HepG2 (cell line): Measurements from ENCODE around the gene MSRB2. TPM values are rescaled to one million over a fixed set of nuclear protein-coding genes. Genes with fewer than 3 reads are reported as not detected.

Experiments
- ATAC-seq: fragments of 200-7000 bp; cut with Tn5 transposase; 3 replicates; pipeline ENCODE4 v1.9.1; 2020; ENCODE audit warnings: mild to moderate bottlenecking, moderate library complexity
- BruUV-seq: library from RNA; stranded (reverse); fragments of 400-500 nt; replicated peaks from 2 replicates; lab custom pipeline; 2021; lab: Mats Ljungman, UMichigan
- CTCF ChIA-PET: fragments of 300-600 bp; formaldehyde crosslinking; extraction: SDS; loops from one replicate; lab custom pipeline; 2021; ENCODE audit warnings: low total read pairs, inconsistent platforms, low intra/inter-chr PET ratio; lab: Yijun Ruan, JAX
- POLR2A ChIA-PET: fragments of 350-600 bp; sonication (Branson Sonifier 250); formaldehyde crosslinking; loops from one replicate; lab custom pipeline; 2020; ENCODE audit warnings: antibody characterized with exemption, inconsistent platforms; lab: Yijun Ruan, JAX
- DNase-seq: peaks from one replicate; pipeline ENCODE4 v3.0.0-alpha.2; 2015; ENCODE audit warnings: low spot score
- FAIRE-seq: peaks from 3 replicates; lab custom pipeline; 2011; peaks lifted over from hg19 to GRCh38; lab: Jason Lieb, UNC
- H2AFZ ChIP-seq: one replicate; pipeline ENCODE4 v1.6.1; 2011; ENCODE audit warnings: low read length, inconsistent platforms
- H3K27ac ChIP-seq: fragments of 300-600 bp; 3 replicates; pipeline ENCODE4 v1.8.0; 2011; ENCODE audit warnings: mixed run types, mild to moderate bottlenecking, mixed read lengths, low read length, inconsistent platforms; ENCODE audit not compliant: insufficient read depth; ENCODE audit errors: extremely low read length
- H3K27me3 ChIP-seq, 2 experiments: fragments of 200-600 bp in 1 of 2; 2 replicates in 1 of 2; 3 replicates in 1 of 2; pipeline versions ENCODE4 v1.6.0 to v1.8.0; 2011; ENCODE audit warnings: low read length in 2 of 2, mild to moderate bottlenecking in 2 of 2, moderate library complexity in 2 of 2, inconsistent platforms in 1 of 2; ENCODE audit not compliant: insufficient read depth in 2 of 2, control insufficient read depth in 1 of 2
- H3K36me3 ChIP-seq, 2 experiments: fragments of 200-600 bp in 1 of 2; replicated peaks in 1 of 2; 2 replicates in 1 of 2; 3 replicates in 1 of 2; pipeline versions ENCODE4 v1.5.1 to v1.8.0; 2011; ENCODE audit warnings: low read length in 2 of 2, inconsistent platforms in 1 of 2; ENCODE audit not compliant: insufficient read depth in 2 of 2, control insufficient read depth in 1 of 2
- H3K4me1 ChIP-seq: 2 replicates; pipeline ENCODE4 v1.5.1; 2012; ENCODE audit warnings: low read length, inconsistent platforms; ENCODE audit not compliant: insufficient read depth
- H3K4me2 ChIP-seq: 2 replicates; pipeline ENCODE4 v1.6.0; 2011; ENCODE audit warnings: low read depth, low read length, inconsistent platforms
- H3K4me3 ChIP-seq, 3 experiments: fragments of 200-600 bp in 1 of 3; sonication (generic), shearing (Covaris generic) in 1 of 3; replicated peaks in 1 of 3; 2 replicates each; pipeline ENCODE4 v1.5.1; 2011 to 2016; ENCODE audit warnings: low read length in 3 of 3, inconsistent platforms in 2 of 3, low read depth in 2 of 3, mild to moderate bottlenecking in 2 of 3, control low read depth in 1 of 3, mixed read lengths in 1 of 3; ENCODE audit not compliant: insufficient read depth in 1 of 3
- H3K79me2 ChIP-seq: one replicate; pipeline ENCODE4 v1.6.1; 2011; ENCODE audit warnings: low read length, inconsistent platforms; ENCODE audit not compliant: insufficient read depth
- H3K9ac ChIP-seq: 2 replicates; pipeline ENCODE4 v1.6.0; 2011; ENCODE audit warnings: mild to moderate bottlenecking, low read depth, low read length, inconsistent platforms; ENCODE audit not compliant: insufficient read depth
- H3K9me3 ChIP-seq: 2 replicates; pipeline ENCODE4 v1.5.1; 2012; ENCODE audit warnings: mild to moderate bottlenecking, low read length
- H4K20me1 ChIP-seq: 2 replicates; pipeline ENCODE4 v1.6.0; 2011; ENCODE audit warnings: inconsistent platforms, mild to moderate bottlenecking, low read length, moderate library complexity; ENCODE audit not compliant: insufficient read depth
- CEBPB ChIP-seq: IDR thresholded peaks from 2 replicates; pipeline ENCODE4 v1.6.1; 2011; ENCODE audit warnings: low read depth, low read length, improper control_type of control experiment, borderline replicate concordance
- CENPX ChIP-seq: sonication (generic); formaldehyde crosslinking; IDR thresholded peaks from 2 replicates; pipeline ENCODE4 v1.9.0; 2021; ENCODE audit warnings: mild to moderate bottlenecking, missing genetic modification reagents, moderate library complexity
- HMGA1 ChIP-seq: sonication (generic); formaldehyde crosslinking; conservative IDR thresholded peaks from 2 replicates; pipeline ENCODE4 v1.4.0; 2020; ENCODE audit warnings: missing genetic modification reagents
- HOXA3 ChIP-seq: sonication (generic); formaldehyde crosslinking; IDR thresholded peaks from 2 replicates; pipeline ENCODE4 v1.5.0; 2020; ENCODE audit warnings: missing genetic modification reagents
- JUN ChIP-seq: sonication (generic); formaldehyde crosslinking; IDR thresholded peaks from 2 replicates; pipeline ENCODE4 v1.4.0; 2020; ENCODE audit warnings: mild to moderate bottlenecking, missing genetic modification reagents
- PITX1 ChIP-seq: sonication (generic); formaldehyde crosslinking; IDR thresholded peaks from 2 replicates; pipeline ENCODE4 v1.5.1; 2020; ENCODE audit warnings: mild to moderate bottlenecking, missing genetic modification reagents
- RFXANK ChIP-seq: IDR thresholded peaks from 2 replicates; pipeline ENCODE4 v1.6.1; 2016
- YY1 ChIP-seq: IDR thresholded peaks from 2 replicates; pipeline ENCODE4 v1.6.1; 2011; ENCODE audit warnings: low read length, low read depth, moderate library complexity, mild to moderate bottlenecking; ENCODE audit not compliant: insufficient read depth, insufficient replicate concordance
- ZFP36L2 ChIP-seq: sonication (generic); formaldehyde crosslinking; IDR thresholded peaks from 2 replicates; pipeline ENCODE4 v1.4.0; 2020; ENCODE audit warnings: missing genetic modification reagents
- ZNF124 ChIP-seq: sonication (generic); formaldehyde crosslinking; IDR thresholded peaks from 2 replicates; pipeline ENCODE4 v1.4.0; 2020; ENCODE audit warnings: missing genetic modification reagents
- ZNF619 ChIP-seq: sonication (generic); formaldehyde crosslinking; IDR thresholded peaks from 2 replicates; pipeline ENCODE4 v1.4.0; 2020; ENCODE audit warnings: mild to moderate bottlenecking, missing genetic modification reagents
- WGBS: methylation state at CpG from one replicate; pipeline ENCODE4 v1.1.6; 2017; ENCODE audit warnings: low lambda C conversion rate; 5-methylcytosine and 5-hydroxymethylcytosine counted together
- in situ Hi-C: cut with HindIII; loops from 2 replicates; pipeline ENCODE4 v1.10.0; 2017; ENCODE audit warnings: low pct_unique_long_range_greater_than_20kb; ENCODE audit not compliant: extremely low pct_ligation_motif_present
- intact Hi-C: fragments of 100-400 bp; cut with micrococcal nuclease; formaldehyde crosslinking; loops from one replicate; pipeline ENCODE4 v1.10.0; 2022; ENCODE audit not compliant: unreplicated experiment
- polyA plus RNA-seq, 8 experiments: library from polyadenylated mRNA; depleted of rRNA in 3 of 8; stranded (reverse) in 7 of 8; unstranded in 1 of 8; fragments of >200 nt; fragmentation: Illumina TruSeq in 4 of 8; extraction: Trizol in 4 of 8; gene quantifications; 2 replicates each; pipeline versions ENCODE4 v1.2.1 to v1.2.3, GENCODE V29; 2011 to 2016; ENCODE audit warnings: low read depth in 4 of 8, missing spikeins in 1 of 8, mixed read lengths in 1 of 8; ENCODE audit not compliant: insufficient read depth in 1 of 8
- total RNA-seq, 5 experiments: library from RNA; depleted of rRNA; stranded (reverse); fragments of >200 nt; fragmentation: Illumina TruSeq; extraction: Trizol; gene quantifications; 2 replicates each; pipeline ENCODE4 v1.2.3, GENCODE V29; 2016; ENCODE audit warnings: low read depth in 1 of 5
- TF ChIP-seq, protein P1 (sequence below): sonication (generic); formaldehyde crosslinking; IDR thresholded peaks from 2 replicates; pipeline ENCODE4 v1.4.0; 2020; ENCODE audit warnings: missing genetic modification reagents, borderline replicate concordance
- TF ChIP-seq, protein P2 (sequence below): sonication (generic); formaldehyde crosslinking; IDR thresholded peaks from 2 replicates; pipeline ENCODE4 v1.4.0; 2020; ENCODE audit warnings: missing genetic modification reagents
- TF ChIP-seq, protein P3 (sequence below): sonication (generic); formaldehyde crosslinking; IDR thresholded peaks from 2 replicates; pipeline ENCODE4 v1.5.1; 2020; ENCODE audit warnings: mild to moderate bottlenecking, missing genetic modification reagents
- TF ChIP-seq, protein P4 (sequence below): sonication (generic); formaldehyde crosslinking; conservative IDR thresholded peaks from 2 replicates; pipeline ENCODE4 v1.8.0; 2022; ENCODE audit warnings: mild to moderate bottlenecking, moderate library complexity, missing genetic modification reagents

The MSRB2 gene
- total and polyA plus RNA-seq, 2 of the 13 experiments (the other 11 are each of a cell fraction or from before 2014, with no cell fraction given) = 8.3 to 22.1 TPM

DNA sequence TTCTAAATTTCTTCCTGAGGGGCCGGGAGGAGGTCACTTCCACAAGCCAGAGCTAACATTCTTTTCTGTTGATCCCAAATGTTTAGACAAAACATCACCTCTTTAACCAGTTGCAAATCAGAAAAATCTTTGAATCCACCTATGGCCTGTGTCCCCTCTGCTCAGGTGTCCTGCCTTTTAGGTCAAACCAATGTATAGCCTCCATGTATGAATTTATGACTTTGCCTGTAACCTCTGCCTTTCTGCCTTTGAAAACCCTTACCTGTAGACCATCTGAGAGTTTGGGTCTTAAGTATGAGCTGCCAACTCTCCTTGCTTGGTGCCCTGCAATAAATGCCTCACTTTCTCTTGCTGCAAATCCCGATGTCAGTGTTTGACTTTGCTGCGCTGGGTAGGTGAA is 44.1 kb upstream of the MSRB2 start (continued):
- TF ChIP-seq, protein P1, sequence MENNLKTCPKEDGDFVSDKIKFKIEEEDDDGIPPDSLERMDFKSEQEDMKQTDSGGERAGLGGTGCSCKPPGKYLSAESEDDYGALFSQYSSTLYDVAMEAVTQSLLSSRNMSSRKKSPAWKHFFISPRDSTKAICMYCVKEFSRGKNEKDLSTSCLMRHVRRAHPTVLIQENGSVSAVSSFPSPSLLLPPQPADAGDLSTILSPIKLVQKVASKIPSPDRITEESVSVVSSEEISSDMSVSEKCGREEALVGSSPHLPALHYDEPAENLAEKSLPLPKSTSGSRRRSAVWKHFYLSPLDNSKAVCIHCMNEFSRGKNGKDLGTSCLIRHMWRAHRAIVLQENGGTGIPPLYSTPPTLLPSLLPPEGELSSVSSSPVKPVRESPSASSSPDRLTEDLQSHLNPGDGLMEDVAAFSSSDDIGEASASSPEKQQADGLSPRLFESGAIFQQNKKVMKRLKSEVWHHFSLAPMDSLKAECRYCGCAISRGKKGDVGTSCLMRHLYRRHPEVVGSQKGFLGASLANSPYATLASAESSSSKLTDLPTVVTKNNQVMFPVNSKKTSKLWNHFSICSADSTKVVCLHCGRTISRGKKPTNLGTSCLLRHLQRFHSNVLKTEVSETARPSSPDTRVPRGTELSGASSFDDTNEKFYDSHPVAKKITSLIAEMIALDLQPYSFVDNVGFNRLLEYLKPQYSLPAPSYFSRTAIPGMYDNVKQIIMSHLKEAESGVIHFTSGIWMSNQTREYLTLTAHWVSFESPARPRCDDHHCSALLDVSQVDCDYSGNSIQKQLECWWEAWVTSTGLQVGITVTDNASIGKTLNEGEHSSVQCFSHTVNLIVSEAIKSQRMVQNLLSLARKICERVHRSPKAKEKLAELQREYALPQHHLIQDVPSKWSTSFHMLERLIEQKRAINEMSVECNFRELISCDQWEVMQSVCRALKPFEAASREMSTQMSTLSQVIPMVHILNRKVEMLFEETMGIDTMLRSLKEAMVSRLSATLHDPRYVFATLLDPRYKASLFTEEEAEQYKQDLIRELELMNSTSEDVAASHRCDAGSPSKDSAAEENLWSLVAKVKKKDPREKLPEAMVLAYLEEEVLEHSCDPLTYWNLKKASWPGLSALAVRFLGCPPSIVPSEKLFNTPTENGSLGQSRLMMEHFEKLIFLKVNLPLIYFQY = no peak
- TF ChIP-seq RFXANK (CRISPR knock-in tag) = no peak
- TF ChIP-seq HMGA1 = no peak
- TF ChIP-seq, protein P2, sequence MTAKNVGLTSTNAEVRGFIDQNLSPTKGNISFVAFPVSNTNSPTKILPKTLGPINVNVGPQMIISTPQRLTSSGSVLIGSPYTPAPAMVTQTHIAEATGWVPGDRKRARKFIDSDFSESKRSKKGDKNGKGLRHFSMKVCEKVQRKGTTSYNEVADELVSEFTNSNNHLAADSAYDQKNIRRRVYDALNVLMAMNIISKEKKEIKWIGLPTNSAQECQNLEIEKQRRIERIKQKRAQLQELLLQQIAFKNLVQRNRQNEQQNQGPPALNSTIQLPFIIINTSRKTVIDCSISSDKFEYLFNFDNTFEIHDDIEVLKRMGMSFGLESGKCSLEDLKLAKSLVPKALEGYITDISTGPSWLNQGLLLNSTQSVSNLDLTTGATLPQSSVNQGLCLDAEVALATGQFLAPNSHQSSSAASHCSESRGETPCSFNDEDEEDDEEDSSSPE (CRISPR knock-in tag) = no peak
- TF ChIP-seq, all 625 proteins: peak for 0

DNA sequence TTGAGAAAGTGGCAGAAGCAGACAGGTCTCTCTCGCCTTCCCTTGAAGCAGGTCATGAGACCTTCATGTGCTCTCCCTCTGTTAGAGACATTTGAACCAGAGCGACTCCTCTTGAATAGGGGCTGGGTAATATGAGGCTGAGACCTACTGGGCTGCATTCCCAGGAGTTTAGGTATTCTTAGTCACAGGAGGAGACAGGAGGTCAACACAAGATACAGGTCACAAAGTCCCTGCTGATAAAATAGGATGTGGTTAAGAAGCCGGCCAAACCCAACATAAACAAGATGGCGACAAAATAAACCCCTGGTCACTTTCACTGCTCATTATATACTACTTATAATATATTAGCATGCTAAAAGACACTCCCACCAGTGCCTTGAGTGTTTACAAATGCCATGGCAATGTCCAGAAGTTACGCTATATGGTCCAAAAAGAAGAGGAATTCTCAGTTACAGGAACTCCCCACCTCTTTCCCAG is 43.5 kb upstream of the MSRB2 start:
- Histone ChIP-seq H3K4me1 (no peaks in the 10 kb centered on the region), H3K27me3 (peaks cover 0 to 7% of the 10 kb centered on the region in 2 experiments; a peak in 2 of 5 replicates), H4K20me1 (no peaks in the 10 kb centered on the region), H3K4me3 (no peak overlapping the region), H2AFZ (no peak overlapping the region), H3K4me2 (no peak overlapping the region), H3K79me2 (no peaks in the 10 kb centered on the region), H3K9ac (no peak overlapping the region), H3K9me3 (no peaks in the 10 kb centered on the region), H3K27ac (no peak overlapping the region), H3K36me3 (no peaks in the 10 kb centered on the region)
- BruUV-seq = no TSS peak
- ChIA-PET CTCF (no interaction called here), POLR2A (no interaction called here)
- DNase-seq = no peak
- 22% methylated on average over 5 of the region's 5 CpGs for WGBS
- no peak for FAIRE-seq
- ATAC-seq = no peak
- in situ Hi-C loops = no loop called here
- intact Hi-C loops = no loop called here
- TF ChIP-seq ZNF124 (CRISPR knock-in tag) (no peak), JUN (CRISPR knock-in tag) (no peak), ZNF619 (no peak), CENPX (CRISPR knock-in tag) (no peak), PITX1 (CRISPR knock-in tag) (no peak), HOXA3 (no peak), CEBPB (no peak), ZFP36L2 (CRISPR knock-in tag) (no peak), YY1 (no peak)
- TF ChIP-seq, protein P3, sequence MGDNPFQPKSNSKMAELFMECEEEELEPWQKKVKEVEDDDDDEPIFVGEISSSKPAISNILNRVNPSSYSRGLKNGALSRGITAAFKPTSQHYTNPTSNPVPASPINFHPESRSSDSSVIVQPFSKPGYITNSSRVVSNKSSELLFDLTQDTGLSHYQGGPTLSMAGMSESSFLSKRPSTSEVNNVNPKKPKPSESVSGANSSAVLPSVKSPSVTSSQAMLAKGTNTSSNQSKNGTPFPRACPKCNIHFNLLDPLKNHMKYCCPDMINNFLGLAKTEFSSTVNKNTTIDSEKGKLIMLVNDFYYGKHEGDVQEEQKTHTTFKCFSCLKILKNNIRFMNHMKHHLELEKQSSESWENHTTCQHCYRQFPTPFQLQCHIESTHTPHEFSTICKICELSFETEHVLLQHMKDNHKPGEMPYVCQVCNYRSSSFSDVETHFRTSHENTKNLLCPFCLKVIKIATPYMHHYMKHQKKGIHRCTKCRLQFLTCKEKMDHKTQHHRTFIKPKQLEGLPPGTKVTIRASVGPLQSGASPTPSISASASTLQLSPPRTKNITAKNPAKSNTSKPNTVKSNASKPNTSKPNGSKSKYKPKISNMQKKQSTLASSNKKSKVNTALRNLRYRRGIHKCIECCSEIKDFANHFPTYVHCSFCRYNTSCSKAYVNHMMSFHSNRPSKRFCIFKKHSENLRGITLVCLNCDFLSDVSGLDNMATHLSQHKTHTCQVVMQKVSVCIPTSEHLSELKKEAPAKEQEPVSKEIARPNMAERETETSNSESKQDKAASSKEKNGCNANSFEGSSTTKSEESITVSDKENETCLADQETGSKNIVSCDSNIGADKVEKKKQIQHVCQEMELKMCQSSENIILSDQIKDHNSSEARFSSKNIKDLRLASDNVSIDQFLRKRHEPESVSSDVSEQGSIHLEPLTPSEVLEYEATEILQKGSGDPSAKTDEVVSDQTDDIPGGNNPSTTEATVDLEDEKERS = no peak
- TF ChIP-seq, protein P4, sequence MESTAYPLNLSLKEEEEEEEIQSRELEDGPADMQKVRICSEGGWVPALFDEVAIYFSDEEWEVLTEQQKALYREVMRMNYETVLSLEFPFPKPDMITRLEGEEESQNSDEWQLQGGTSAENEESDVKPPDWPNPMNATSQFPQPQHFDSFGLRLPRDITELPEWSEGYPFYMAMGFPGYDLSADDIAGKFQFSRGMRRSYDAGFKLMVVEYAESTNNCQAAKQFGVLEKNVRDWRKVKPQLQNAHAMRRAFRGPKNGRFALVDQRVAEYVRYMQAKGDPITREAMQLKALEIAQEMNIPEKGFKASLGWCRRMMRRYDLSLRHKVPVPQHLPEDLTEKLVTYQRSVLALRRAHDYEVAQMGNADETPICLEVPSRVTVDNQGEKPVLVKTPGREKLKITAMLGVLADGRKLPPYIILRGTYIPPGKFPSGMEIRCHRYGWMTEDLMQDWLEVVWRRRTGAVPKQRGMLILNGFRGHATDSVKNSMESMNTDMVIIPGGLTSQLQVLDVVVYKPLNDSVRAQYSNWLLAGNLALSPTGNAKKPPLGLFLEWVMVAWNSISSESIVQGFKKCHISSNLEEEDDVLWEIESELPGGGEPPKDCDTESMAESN = no peak
